Measurements from ENCODE around the gene RNASEH1. TPM values are rescaled to one million over a fixed set of nuclear protein-coding genes. Genes with fewer than 3 reads are reported as not detected.
A peak's percentile ranks its signal among the peaks of the same experiment; 100 is the strongest.

RNASEH1 gene
- total and polyA plus RNA-seq, 4 donors = 10.2 to 18.7 (median 12.9) TPM

DNA sequence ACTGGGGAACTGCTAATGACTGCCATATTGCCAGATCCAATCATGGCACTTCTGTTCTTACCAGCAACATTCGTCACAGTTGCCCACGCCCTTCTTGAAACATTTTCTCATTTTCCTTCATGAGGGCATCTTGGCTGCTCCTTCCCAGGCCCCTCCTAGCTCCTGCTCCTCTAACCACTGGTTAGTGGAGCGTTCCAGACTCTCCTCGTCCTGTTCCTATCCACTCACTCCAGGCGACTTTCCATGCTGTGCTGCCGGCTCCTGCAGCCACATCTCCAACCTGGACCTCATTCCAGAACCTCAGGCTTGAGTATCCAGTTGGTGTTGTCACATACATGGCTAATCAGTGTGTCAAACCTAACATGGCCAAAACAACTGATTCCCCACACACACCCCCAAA, 37.5 kb downstream of the RNASEH1 start:
- no peak overlapping the region for H3K9ac ChIP-seq (ENCODE audit: low read depth in 1 of 2, low read length in 2 of 2)
- no peaks in the 10 kb centered on the region for H3K27me3 ChIP-seq (ENCODE audit: control insufficient read depth in 4 of 4, insufficient read depth in 4 of 4, low read length in 3 of 4)

DNA sequence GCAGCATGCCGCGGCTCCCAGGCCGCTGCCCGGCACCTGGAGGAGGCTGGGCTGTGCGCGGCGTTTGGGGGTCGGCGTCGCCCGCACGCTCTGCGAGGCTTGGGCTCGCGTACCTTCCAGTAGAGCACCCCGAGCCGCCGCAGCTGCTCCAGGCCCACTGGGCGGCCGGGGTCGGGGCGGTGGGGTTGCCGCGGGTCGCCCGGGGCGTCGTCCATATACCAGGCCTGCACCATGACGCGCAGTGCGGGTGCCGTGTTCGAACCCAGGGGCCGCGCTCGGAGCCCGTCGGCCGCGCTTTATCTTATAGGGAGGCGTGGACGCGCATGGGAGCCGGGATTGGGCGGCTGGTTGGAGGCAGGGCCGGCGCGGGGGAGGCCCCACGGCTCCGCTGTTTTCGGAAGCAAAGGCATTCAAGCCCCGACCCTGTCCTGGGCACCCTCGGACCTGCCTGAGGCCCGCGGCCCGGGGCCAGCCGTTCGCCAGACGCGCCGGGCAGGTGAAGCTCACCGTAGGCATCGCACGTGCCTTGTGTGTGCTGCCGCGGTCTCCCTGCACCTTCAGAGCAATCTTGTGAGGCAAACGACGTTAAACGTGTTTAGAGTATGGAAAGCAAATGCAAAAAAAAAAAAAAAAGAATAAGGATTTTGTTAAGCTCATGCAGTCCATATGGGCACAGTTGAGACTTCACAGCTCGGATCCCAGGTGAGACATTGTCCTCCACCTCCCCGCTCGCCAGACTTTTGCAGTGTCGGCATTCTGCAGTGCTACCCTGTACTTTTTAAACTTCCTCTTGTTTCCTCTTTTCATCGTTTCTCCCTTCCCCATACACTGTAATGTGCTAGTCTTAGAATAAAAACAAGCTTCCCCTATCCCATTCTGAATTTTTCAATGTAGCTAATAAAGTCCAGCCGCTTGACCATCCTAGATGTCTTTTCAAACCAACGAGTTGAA, 38.6 kb downstream of the RNASEH1 start, which contains the start of gene ADI1:
Gene ADI1 (minus strand): TSS at position 277 of the 951 bp plus-strand sequence. CDS start 44 bp downstream, at position 233.
- peak within 1 kb of the TSS; percentile 59 to 92 (median 87) for H3K4me3 ChIP-seq (ENCODE audit: low read depth in 1 of 3, low read length in 3 of 3)
- 1% methylated on average over 76 of the region's 76 CpGs for WGBS
- peak; percentile 81 for DNase-seq (ENCODE audit: low spot score)
- H3K9me3 ChIP-seq (ENCODE audit: control insufficient read depth in 4 of 4, low read length in 3 of 4) = no peaks in the 10 kb centered on the region
- H3K27ac ChIP-seq (ENCODE audit: low read depth in 1 of 2, low read length in 2 of 2) = peak within 1 kb of the TSS; percentile 98 to 99
- peak within 1 kb of the TSS; percentile 75 to 88 for H3K9ac ChIP-seq (ENCODE audit: low read depth in 1 of 2, low read length in 2 of 2)
- H3K36me3 ChIP-seq (ENCODE audit: control insufficient read depth in 4 of 4, insufficient read depth in 3 of 4, low read depth in 1 of 4, low read length in 3 of 4) = no peaks in the 10 kb centered on the region
- H3K27me3 ChIP-seq (ENCODE audit: control insufficient read depth in 4 of 4, insufficient read depth in 4 of 4, low read length in 3 of 4) = no peaks in the 10 kb centered on the region
- H3K4me1 ChIP-seq (ENCODE audit: control insufficient read depth in 4 of 4, insufficient read depth in 4 of 4, low read length in 3 of 4) = peaks cover 14 to 68% (median 55%) of the 10 kb centered on the region in 4 donors
- peak in 1 of 2 donors; percentile 63 for TF ChIP-seq EGR1 (IDR thresholded peaks at IDR 0.05; ENCODE audit: low read depth in 2 of 2)
- TF ChIP-seq, protein P1, sequence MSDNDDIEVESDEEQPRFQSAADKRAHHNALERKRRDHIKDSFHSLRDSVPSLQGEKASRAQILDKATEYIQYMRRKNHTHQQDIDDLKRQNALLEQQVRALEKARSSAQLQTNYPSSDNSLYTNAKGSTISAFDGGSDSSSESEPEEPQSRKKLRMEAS (IDR thresholded peaks at IDR 0.05) = no peak
- TF ChIP-seq, protein P2, sequence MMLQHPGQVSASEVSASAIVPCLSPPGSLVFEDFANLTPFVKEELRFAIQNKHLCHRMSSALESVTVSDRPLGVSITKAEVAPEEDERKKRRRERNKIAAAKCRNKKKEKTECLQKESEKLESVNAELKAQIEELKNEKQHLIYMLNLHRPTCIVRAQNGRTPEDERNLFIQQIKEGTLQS (IDR thresholded peaks at IDR 0.05) = no peak
- TF ChIP-seq TAF1 (conservative IDR thresholded peaks at IDR 0.05) = peak; percentile 71
- TF ChIP-seq HNF4A (conservative IDR thresholded peaks at IDR 0.05) = peak in 1 of 2 donors; percentile 14
- no peak for TF ChIP-seq FOXA1 (IDR thresholded peaks at IDR 0.05)
- TF ChIP-seq YY1 (IDR thresholded peaks at IDR 0.05) = peak; percentile 38
- no peak for TF ChIP-seq SP1 (IDR thresholded peaks at IDR 0.05)
- peak in 1 of 2 donors; percentile 27 for TF ChIP-seq RXRA (IDR thresholded peaks at IDR 0.05)
- no peak for TF ChIP-seq GABPA (IDR thresholded peaks at IDR 0.05 in 1 of 2, conservative IDR thresholded peaks at IDR 0.05 in 1 of 2)
- TF ChIP-seq JUND (IDR thresholded peaks at IDR 0.05) = no peak
- no peak for TF ChIP-seq NR2F2 (IDR thresholded peaks at IDR 0.05)
- TF ChIP-seq RAD21 (IDR thresholded peaks at IDR 0.05) = peak in 1 of 2 donors; percentile 35
- TF ChIP-seq HNF4G (IDR thresholded peaks at IDR 0.05) = no peak
- TF ChIP-seq FOXA2 (IDR thresholded peaks at IDR 0.05) = no peak

More for the DNA sequence above, 37.5 kb downstream of the RNASEH1 start:
- TF ChIP-seq NR2F2 (IDR thresholded peaks at IDR 0.05) (no peak), JUND (IDR thresholded peaks at IDR 0.05) (no peak), EGR1 (IDR thresholded peaks at IDR 0.05; ENCODE audit: low read depth in 2 of 2) (no peak), RAD21 (IDR thresholded peaks at IDR 0.05) (no peak), GABPA (IDR thresholded peaks at IDR 0.05 in 1 of 2, conservative IDR thresholded peaks at IDR 0.05 in 1 of 2) (no peak), HNF4A (conservative IDR thresholded peaks at IDR 0.05) (no peak), SP1 (IDR thresholded peaks at IDR 0.05) (no peak), HNF4G (IDR thresholded peaks at IDR 0.05) (no peak), FOXA2 (IDR thresholded peaks at IDR 0.05) (no peak), RXRA (IDR thresholded peaks at IDR 0.05) (no peak), YY1 (IDR thresholded peaks at IDR 0.05) (no peak)
- TF ChIP-seq, protein P3, sequence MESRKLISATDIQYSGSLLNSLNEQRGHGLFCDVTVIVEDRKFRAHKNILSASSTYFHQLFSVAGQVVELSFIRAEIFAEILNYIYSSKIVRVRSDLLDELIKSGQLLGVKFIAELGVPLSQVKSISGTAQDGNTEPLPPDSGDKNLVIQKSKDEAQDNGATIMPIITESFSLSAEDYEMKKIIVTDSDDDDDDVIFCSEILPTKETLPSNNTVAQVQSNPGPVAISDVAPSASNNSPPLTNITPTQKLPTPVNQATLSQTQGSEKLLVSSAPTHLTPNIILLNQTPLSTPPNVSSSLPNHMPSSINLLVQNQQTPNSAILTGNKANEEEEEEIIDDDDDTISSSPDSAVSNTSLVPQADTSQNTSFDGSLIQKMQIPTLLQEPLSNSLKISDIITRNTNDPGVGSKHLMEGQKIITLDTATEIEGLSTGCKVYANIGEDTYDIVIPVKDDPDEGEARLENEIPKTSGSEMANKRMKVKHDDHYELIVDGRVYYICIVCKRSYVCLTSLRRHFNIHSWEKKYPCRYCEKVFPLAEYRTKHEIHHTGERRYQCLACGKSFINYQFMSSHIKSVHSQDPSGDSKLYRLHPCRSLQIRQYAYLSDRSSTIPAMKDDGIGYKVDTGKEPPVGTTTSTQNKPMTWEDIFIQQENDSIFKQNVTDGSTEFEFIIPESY (IDR thresholded peaks at IDR 0.05) = no peak
- TF ChIP-seq, protein P1 (IDR thresholded peaks at IDR 0.05) = no peak
- TF ChIP-seq, protein P2 (IDR thresholded peaks at IDR 0.05) = no peak
- TF ChIP-seq, protein P4, sequence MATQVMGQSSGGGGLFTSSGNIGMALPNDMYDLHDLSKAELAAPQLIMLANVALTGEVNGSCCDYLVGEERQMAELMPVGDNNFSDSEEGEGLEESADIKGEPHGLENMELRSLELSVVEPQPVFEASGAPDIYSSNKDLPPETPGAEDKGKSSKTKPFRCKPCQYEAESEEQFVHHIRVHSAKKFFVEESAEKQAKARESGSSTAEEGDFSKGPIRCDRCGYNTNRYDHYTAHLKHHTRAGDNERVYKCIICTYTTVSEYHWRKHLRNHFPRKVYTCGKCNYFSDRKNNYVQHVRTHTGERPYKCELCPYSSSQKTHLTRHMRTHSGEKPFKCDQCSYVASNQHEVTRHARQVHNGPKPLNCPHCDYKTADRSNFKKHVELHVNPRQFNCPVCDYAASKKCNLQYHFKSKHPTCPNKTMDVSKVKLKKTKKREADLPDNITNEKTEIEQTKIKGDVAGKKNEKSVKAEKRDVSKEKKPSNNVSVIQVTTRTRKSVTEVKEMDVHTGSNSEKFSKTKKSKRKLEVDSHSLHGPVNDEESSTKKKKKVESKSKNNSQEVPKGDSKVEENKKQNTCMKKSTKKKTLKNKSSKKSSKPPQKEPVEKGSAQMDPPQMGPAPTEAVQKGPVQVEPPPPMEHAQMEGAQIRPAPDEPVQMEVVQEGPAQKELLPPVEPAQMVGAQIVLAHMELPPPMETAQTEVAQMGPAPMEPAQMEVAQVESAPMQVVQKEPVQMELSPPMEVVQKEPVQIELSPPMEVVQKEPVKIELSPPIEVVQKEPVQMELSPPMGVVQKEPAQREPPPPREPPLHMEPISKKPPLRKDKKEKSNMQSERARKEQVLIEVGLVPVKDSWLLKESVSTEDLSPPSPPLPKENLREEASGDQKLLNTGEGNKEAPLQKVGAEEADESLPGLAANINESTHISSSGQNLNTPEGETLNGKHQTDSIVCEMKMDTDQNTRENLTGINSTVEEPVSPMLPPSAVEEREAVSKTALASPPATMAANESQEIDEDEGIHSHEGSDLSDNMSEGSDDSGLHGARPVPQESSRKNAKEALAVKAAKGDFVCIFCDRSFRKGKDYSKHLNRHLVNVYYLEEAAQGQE (IDR thresholded peaks at IDR 0.05) = no peak
- Histone ChIP-seq H3K36me3 (ENCODE audit: control insufficient read depth in 4 of 4, insufficient read depth in 3 of 4, low read depth in 1 of 4, low read length in 3 of 4) (no peaks in the 10 kb centered on the region), H3K27ac (ENCODE audit: low read depth in 1 of 2, low read length in 2 of 2) (no peak overlapping the region), H3K4me1 (ENCODE audit: control insufficient read depth in 4 of 4, insufficient read depth in 4 of 4, low read length in 3 of 4) (peaks cover 17 to 68% (median 61%) of the 10 kb centered on the region in 4 donors), H3K9me3 (ENCODE audit: control insufficient read depth in 4 of 4, low read length in 3 of 4) (no peaks in the 10 kb centered on the region), H3K4me3 (ENCODE audit: low read depth in 1 of 3, low read length in 3 of 3) (peak overlapping the region in 2 of 3 donors; percentile 28 to 59)
- no peak for DNase-seq (ENCODE audit: low spot score)
- WGBS = 93% methylated on average over 6 of the region's 6 CpGs
